Choroid plexus epithelial cell (primary cell): ENCODE data around the gene MYCN.

ENCODE experiments used
- DNase-seq: peaks from one replicate; pipeline ENCODE4 v3.0.0-alpha.2; 2010; ENCODE audit warnings: low read depth
- H3K4me3 ChIP-seq: 2 replicates; pipeline ENCODE4 v1.5.1; 2011; ENCODE audit warnings: low read depth, mild to moderate bottlenecking, control low read depth, low read length, moderate library complexity
- TF ChIP-seq, protein P1 (sequence below): conservative IDR thresholded peaks from 2 replicates; pipeline ENCODE4 v1.5.1; 2011; ENCODE audit warnings: low read depth, mild to moderate bottlenecking, control low read depth, inconsistent platforms, low read length, moderate library complexity

Gene MYCN

DNA sequence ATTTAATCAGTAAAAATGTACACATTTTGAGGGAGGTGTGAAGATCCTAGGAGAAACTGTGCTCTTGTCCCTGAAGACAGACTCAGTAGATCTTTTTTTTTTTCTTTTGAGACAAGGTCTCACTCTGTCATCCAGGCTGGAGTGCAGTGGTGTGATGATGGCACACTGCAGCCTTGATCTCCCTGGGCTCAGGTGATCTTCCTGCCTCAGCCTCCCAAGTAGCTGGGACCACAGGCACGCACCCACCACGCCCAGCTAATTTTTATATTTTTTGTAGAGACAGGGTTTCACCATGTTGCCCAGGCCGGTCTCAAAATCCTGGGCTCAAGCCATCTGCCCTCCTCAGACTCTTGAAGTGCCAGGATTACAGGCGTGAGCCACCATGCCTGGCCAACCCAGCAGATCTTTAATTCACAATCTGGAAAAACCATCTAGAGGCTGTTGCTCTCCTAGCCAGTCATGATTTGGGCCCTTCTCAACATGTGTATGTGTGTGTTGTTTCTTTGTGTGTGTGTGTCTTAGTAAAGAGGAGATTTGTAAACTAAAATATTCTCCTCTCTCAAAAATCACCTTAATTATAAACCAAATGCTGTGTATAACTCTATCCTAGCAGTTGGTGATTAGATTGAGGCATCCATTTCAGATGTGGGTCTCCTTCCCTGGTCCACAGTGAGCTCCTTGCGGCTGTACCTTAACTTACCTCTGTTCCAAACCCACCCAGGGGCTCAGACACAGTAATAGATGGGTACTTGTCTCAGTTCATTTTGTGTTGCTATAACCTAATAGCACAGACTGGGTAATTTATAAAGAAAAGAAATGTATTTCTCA, 3.9 kb upstream of the MYCN start:
- no peak overlapping the region for H3K4me3 ChIP-seq
- TF ChIP-seq, protein P1, sequence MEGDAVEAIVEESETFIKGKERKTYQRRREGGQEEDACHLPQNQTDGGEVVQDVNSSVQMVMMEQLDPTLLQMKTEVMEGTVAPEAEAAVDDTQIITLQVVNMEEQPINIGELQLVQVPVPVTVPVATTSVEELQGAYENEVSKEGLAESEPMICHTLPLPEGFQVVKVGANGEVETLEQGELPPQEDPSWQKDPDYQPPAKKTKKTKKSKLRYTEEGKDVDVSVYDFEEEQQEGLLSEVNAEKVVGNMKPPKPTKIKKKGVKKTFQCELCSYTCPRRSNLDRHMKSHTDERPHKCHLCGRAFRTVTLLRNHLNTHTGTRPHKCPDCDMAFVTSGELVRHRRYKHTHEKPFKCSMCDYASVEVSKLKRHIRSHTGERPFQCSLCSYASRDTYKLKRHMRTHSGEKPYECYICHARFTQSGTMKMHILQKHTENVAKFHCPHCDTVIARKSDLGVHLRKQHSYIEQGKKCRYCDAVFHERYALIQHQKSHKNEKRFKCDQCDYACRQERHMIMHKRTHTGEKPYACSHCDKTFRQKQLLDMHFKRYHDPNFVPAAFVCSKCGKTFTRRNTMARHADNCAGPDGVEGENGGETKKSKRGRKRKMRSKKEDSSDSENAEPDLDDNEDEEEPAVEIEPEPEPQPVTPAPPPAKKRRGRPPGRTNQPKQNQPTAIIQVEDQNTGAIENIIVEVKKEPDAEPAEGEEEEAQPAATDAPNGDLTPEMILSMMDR: no peak
- DNase-seq: no peak

DNA sequence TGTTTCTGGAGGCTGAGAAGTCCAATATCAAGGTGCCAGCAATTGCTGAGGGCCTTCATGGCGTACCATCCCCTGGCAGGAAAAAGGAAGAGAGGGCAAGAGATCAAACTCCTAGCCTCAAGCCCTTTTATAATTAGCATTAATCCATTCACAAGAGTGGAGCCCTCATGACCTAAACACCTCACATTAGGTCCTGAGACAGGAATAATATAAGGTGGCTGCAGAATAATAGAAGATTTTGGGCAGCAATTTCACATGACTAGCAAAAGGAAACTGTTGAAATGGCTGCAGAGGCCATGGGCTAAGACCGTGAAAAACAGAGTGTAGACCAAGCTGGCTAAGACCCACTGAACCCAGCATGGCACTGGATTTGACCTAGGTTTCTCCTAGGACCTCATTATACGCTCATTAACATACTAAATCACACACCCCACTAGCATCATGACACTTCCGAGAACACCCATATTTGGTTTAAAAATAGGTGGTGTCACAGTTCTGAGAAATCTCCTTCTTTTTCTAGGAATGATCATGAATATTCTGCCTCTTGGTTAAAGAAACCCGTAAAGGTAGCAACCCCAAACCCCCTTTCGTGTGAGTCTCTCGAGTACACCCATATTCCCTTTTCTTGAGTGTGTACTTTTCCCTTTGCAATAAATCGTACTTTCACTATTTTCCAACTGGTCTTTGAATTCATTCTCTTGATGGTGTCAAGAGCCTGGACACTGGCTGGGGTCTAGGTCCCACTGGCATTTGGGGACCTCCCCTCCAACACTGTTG, 3.1 kb upstream of the MYCN start:
- no peak overlapping the region for H3K4me3 ChIP-seq
- no peak for DNase-seq
- TF ChIP-seq, protein P1: no peak

DNA sequence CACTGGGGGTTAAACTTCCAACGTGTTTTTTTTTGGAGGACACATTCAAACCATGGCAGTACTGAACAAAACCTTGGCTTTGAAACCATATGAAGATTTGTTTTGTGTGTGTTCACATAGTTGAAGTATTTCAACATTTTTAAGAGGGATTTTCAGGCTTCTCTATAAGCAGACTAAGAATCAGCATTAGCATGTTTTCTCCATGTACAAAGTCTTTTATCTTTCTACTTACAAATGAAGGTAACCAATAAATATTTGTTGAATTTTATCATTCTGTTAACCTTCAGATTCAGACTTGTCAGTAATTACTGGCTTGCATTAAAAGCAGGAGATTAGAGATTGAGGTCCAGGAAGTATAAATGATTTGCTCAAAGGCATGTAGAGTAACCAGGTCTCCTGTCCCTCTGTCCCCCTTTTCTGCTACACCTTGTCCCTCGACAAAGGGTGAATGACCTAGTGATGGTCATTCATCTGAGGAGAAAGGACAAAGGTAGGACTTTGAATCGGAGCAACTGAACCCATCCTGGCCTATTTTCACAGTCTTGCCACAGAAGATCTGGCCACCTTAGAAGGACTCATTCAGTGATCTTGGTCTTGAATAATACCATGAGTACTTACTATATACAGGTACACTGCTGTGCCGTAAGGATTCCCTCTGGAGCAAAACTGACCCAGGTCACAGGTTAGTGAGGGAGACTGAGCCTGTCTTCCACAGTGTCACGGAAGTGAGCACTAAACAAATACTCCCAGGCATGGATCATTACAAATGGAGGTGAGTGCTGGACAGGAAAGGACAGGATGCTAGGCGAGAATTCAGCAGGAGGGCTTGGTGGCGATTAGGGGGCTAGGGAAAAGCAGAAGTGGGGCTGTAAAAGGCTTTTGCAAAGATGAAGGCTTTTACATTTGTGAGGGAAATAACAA, 2.2 kb upstream of the MYCN start:
- no peak for DNase-seq
- TF ChIP-seq, protein P1: no peak

DNA sequence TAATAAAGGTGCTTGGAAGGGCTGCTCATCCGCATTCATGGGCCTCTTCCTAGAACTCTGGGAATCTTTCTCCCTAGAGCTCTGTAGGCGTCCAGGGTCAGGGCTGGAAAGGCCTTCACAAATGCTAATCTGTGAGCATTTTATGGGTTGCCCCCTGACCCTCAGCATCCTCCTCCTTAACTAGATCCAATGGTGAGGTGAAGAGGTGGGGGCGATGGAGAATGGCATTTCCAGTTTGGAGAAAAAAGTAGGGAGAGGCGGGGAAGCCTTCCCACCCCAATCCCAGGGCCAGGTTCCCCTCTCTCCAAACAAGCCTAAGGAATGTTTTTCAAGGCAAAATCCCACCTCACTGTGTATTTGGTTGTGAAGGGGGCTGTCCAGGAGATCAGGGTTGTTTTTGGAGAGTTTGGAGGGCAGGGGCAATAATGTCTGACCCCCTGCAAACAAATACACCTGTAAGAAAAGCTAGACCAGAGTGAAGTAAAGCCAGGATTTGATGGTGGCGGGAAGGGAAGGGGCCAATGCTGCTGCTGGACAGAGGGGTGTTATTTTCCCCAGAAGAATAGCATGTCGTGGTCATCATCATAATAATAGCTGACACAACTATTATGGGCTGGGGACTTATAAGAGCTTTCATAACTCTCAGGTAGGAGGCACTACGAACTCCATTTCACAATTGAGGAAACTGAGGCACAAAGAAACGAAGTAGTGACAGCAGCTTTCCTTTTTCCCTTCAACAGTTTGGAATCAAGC, 1.4 kb upstream of the MYCN start:
- TF ChIP-seq, protein P1: no peak
- DNase-seq: no peak
- H3K4me3 ChIP-seq: no peak overlapping the region

More for the DNA sequence above, 2.2 kb upstream of the MYCN start:
- H3K4me3 ChIP-seq: no peak overlapping the region

DNA sequence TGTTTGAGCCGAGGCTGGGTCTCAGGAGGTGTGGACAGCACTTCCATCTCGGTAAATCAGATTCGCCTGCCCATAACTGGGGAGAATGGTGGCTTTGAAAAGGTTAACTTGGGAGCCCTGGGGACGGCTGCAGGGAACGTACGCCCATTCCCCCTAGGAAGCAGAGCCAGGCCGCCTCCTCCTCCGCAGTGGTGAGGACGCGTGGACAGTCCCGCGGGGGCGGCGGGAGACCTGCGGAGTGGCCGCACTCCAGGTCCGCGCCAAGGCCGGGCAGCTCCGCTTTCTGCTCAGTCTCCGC, 845 bp upstream of the MYCN start:
- no peak overlapping the region for H3K4me3 ChIP-seq
- DNase-seq: no peak
- TF ChIP-seq, protein P1: peak; percentile 63
